ENCODE results near the gene ZNF227. TPM values are rescaled to one million over a fixed set of nuclear protein-coding genes. Genes with fewer than 3 reads are reported as not detected.
A peak's percentile ranks its signal among the peaks of the same experiment; 100 is the strongest.

Gene ZNF227
- polyA plus RNA-seq, 1 donor from 2014 or later, result 16.4 TPM

- Mint-ChIP-seq H3K27ac (no peak overlapping the region), H3K4me1 (peaks cover 4 to 10% (median 9%) of the 10 kb centered on the region in 3 donors), H3K27me3 (no peaks in the 10 kb centered on the region), H3K4me3 (peak overlapping the region in 2 of 4 donors; percentile 17 to 48), H3K9me3 (peaks cover 15 to 49% (median 48%) of the 10 kb centered on the region in 3 donors), H3K36me3 (peaks cover 10% of the 10 kb centered on the region)
Observed at GRCh38 chr19:44260695-44261446, 48.5 kb downstream of the ZNF227 start.

GRCh38 chr19:44277331-44277730 lies 65.0 kb downstream of the ZNF227 start:
- peak overlapping the region in 1 of 4 donors; percentile 17 for H3K4me3 Mint-ChIP-seq
- peaks cover 27% of the 10 kb centered on the region for H3K36me3 Mint-ChIP-seq
- H3K27ac Mint-ChIP-seq, result no peak overlapping the region

DNA sequence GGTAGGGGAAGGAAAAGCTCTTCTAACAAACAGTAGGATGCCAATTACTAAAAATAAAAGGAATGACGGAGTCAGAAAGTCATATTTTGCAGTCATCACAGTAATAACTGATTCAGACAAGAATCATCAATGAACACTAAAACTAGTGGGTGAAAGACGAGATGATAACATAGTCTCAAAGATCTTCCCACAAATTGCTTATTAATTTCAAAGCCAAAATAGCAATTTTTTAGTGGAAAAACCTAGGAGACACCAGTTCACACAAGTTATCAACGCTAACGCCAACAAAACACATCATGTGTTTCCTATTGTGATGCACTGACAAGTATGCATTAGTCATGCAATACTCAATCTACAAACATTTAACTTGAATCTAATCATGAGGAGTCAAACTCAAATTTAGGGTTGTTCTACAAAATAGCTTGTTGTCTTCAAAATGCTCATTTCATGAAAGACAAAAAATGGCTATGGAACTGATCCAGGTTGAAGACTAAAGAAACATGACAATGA lies 65.9 kb downstream of the ZNF227 start:
- no peak overlapping the region for H3K27ac Mint-ChIP-seq
- H3K4me3 Mint-ChIP-seq, result no peak overlapping the region
- peaks cover 0 to 3% (median 1%) of the 10 kb centered on the region in 3 donors for H3K4me1 Mint-ChIP-seq
- peaks cover 27 to 61% (median 53%) of the 10 kb centered on the region in 3 donors for H3K9me3 Mint-ChIP-seq
- H3K27me3 Mint-ChIP-seq, result no peaks in the 10 kb centered on the region
- H3K36me3 Mint-ChIP-seq, result peaks cover 28% of the 10 kb centered on the region

More at GRCh38 chr19:44277331-44277730, 65.0 kb downstream of the ZNF227 start:
- Mint-ChIP-seq H3K4me1 (peaks cover 0 to 1% (median 0%) of the 10 kb centered on the region in 3 donors), H3K9me3 (peaks cover 22 to 59% (median 56%) of the 10 kb centered on the region in 3 donors), H3K27me3 (no peaks in the 10 kb centered on the region)

- Mint-ChIP-seq H3K9me3 (peaks cover 18 to 52% (median 37%) of the 10 kb centered on the region in 3 donors), H3K4me1 (peaks cover 0 to 4% (median 1%) of the 10 kb centered on the region in 3 donors), H3K4me3 (no peak overlapping the region), H3K36me3 (peaks cover 18% of the 10 kb centered on the region), H3K27me3 (no peaks in the 10 kb centered on the region), H3K27ac (no peak overlapping the region)
Observed at GRCh38 chr19:44280916-44281315, 68.6 kb downstream of the ZNF227 start.

DNA sequence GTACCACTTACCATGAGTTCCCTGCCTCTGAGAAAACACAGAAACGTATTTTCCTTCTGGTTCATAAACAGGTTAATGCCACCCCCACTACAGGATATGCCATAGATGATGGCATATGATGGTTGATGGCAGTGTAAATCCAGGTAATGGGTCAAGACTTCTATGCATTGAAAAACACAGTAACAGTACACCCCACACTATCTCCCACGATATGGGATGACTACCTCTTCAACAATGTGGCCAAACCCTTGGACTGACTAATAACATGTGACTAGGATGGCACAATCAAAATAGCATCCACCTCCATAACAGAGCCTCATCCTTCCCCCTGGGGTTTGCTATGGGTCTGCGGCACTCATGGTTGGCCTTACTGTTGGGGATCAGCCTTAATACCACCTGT lies 70.5 kb downstream of the ZNF227 start:
- Mint-ChIP-seq H3K27ac (peak overlapping the region in 1 of 3 donors; percentile 23), H3K27me3 (no peaks in the 10 kb centered on the region), H3K9me3 (peaks cover 17 to 54% (median 36%) of the 10 kb centered on the region in 3 donors), H3K4me1 (peaks cover 0 to 4% (median 0%) of the 10 kb centered on the region in 3 donors), H3K4me3 (no peak overlapping the region), H3K36me3 (peaks cover 22% of the 10 kb centered on the region)

DNA sequence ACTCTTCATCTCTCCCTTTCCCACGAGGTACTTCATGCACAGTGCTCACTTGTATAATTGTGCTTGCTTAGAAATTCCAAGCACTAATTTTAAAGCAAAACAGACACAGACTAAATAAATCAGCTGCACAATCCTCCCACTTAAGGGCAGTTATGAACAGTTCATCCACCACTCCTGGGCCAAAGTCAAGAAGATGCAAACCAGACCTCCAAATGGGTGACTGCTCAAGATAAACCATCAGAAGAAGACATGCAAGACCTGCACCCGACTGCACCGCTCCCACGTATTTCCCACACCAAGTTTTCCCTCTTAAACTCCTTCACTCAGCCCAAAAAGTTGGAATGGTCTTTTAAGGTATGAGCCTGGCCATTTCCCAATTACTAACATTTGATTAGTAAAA lies 72.6 kb downstream of the ZNF227 start:
- Mint-ChIP-seq H3K4me3 (no peak overlapping the region), H3K9me3 (peaks cover 25 to 58% (median 32%) of the 10 kb centered on the region in 3 donors), H3K27ac (peak overlapping the region in 1 of 3 donors; percentile 1), H3K27me3 (no peaks in the 10 kb centered on the region), H3K36me3 (peaks cover 31% of the 10 kb centered on the region), H3K4me1 (peaks cover 0 to 4% (median 0%) of the 10 kb centered on the region in 3 donors)

Other genes starting within 250 kb of the ZNF227 start
- gene ZNF155, start 228.3 kb upstream of the ZNF227 start, polyA plus RNA-seq, result 2.3 TPM
- 4.7 TPM for gene ZNF230, start 209.6 kb upstream of the ZNF227 start, polyA plus RNA-seq
- gene ZNF222, start 187.2 kb upstream of the ZNF227 start, polyA plus RNA-seq, result 6.2 TPM
- 1.5 TPM for gene ZNF223, start 160.5 kb upstream of the ZNF227 start, polyA plus RNA-seq
- gene ZNF284, start 140.4 kb upstream of the ZNF227 start, polyA plus RNA-seq, result 0.69 TPM
- 12.4 TPM for gene ZNF224, start 118.2 kb upstream of the ZNF227 start, polyA plus RNA-seq
- gene ZNF225, start 99.1 kb upstream of the ZNF227 start, polyA plus RNA-seq, result 1.9 TPM
- gene ZNF234, start 71.0 kb upstream of the ZNF227 start, polyA plus RNA-seq, result 8.6 TPM
- 24.2 TPM for gene ZNF226, start 47.4 kb upstream of the ZNF227 start, polyA plus RNA-seq
- 1.2 TPM for gene ZNF233, start 47.4 kb downstream of the ZNF227 start, polyA plus RNA-seq
- gene ZNF235, start 92.5 kb downstream of the ZNF227 start, polyA plus RNA-seq, result 3.1 TPM
- gene ZNF112, start 144.1 kb downstream of the ZNF227 start, polyA plus RNA-seq, result not detected
- gene ZNF285, start 189.1 kb downstream of the ZNF227 start, polyA plus RNA-seq, result 2.1 TPM
- 1.4 TPM for gene ZNF229, start 235.9 kb downstream of the ZNF227 start, polyA plus RNA-seq

Measured in IgD-negative memory B cell (primary cell).